Effector memory CD8-positive, alpha-beta T cell (primary cell): ENCODE measurements around the gene NIM1K.

Experiments
- ATAC-seq: fragments of 150-1000 bp; cut with Tn5 transposase; replicated peaks from 2 replicates; pipeline ENCODE4 v1.10.0; 2021; ENCODE audit warnings: mild to moderate bottlenecking, moderate library complexity
- DNase-seq, 3 experiments: peaks; one replicate each; pipeline ENCODE4 v3.0.0; 2021
- H3K27ac Mint-ChIP-seq, 2 donors: one replicate each; pipeline ENCODE4 v1.8.0; 2022; ENCODE audit warnings: mild to moderate bottlenecking in 2 of 2, mixed read lengths in 2 of 2, moderate library complexity in 2 of 2
- H3K27me3 Mint-ChIP-seq, 2 donors: one replicate each; pipeline ENCODE4 v1.8.0; 2022; ENCODE audit warnings: mixed read lengths in 2 of 2
- H3K36me3 Mint-ChIP-seq: one replicate; pipeline ENCODE4 v1.8.0; 2022; ENCODE audit warnings: mild to moderate bottlenecking, moderate library complexity, mixed read lengths; ENCODE audit not compliant: insufficient read depth
- H3K4me1 Mint-ChIP-seq, 2 donors: one replicate each; pipeline ENCODE4 v1.8.0; 2022; ENCODE audit warnings: low read depth in 2 of 2, mixed read lengths in 2 of 2
- H3K4me3 Mint-ChIP-seq, 2 donors: one replicate each; pipeline ENCODE4 v1.8.0; 2022; ENCODE audit warnings: mild to moderate bottlenecking in 2 of 2, mixed read lengths in 2 of 2, moderate library complexity in 2 of 2
- H3K9me3 Mint-ChIP-seq, 2 donors: one replicate each; pipeline ENCODE4 v1.8.0; 2022; ENCODE audit warnings: mixed read lengths in 2 of 2

NIM1K gene

DNA sequence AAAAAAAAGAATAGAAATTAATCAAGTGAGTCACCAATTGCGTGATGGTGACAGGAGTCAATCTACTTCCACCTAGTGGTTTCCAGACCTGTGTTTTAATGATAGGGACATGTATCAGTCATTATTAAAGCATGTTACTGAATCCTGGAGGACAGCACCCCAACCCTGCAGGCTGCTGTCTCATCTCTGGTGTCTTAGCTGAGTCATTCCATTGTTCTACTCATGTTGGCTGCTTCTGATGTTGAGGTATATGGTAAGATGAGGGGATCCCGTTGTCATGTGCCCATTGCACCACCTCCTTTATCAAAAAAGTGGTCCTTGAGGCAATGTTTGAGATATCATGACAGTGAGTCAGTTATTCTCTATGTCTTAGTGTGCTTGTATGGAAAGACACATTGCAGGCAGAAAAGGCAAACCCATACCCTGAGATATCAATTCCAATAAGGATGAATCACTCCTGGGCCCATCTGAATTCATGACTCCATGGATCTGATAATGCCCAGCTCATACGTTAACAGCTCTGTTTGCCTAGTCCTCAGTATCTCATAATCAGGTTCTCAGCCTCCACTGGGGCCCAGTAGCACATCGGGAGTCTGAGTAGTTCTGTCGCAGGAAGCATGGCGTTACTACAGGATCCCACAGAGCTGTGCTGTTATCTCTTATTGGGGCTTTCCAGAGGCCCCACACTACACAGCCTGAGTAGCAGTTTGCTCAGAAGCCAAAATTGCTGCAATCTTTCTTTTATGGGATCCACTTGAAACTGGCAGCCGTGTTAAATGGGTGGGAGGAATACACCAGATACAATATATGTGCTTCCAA, 90.0 kb downstream of the NIM1K start:
- Mint-ChIP-seq H3K9me3 (no peaks in the 10 kb centered on the region), H3K36me3 (no peaks in the 10 kb centered on the region), H3K4me3 (no peak overlapping the region), H3K27me3 (no peaks in the 10 kb centered on the region), H3K4me1 (no peaks in the 10 kb centered on the region), H3K27ac (no peak overlapping the region)
- DNase-seq (no peak), ATAC-seq (no peak)

- peaks cover 16% of the 10 kb centered on the region for H3K36me3 Mint-ChIP-seq
- no peaks in the 10 kb centered on the region for H3K4me1 Mint-ChIP-seq
- no peaks in the 10 kb centered on the region for H3K27me3 Mint-ChIP-seq
- H3K4me3 Mint-ChIP-seq = no peak overlapping the region
- DNase-seq (no peak), ATAC-seq (no peak)
- no peaks in the 10 kb centered on the region for H3K9me3 Mint-ChIP-seq
- H3K27ac Mint-ChIP-seq = no peak overlapping the region
Measured at GRCh38 chr5:43286623-43287022, 94.6 kb downstream of the NIM1K start.

DNA sequence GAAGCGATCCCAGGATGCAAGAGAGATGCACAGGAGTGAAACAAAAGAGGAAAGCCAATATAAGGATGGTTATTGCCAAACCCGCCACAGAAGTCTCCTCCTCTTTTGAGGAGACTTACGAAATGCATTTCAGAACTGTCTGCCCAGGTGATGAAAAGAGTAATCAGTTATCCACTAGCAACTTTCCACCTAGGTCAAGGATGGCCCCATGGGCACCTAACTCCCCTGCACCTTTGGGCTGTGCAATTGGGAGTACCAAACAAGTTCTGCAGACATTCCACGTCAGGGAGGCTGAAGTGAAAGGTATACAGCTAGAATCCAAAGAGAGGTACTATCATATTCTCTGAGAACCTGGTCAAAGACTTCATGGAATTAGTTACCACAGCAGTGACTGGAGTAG, 95.5 kb downstream of the NIM1K start:
- H3K4me1 Mint-ChIP-seq = no peaks in the 10 kb centered on the region
- no peaks in the 10 kb centered on the region for H3K9me3 Mint-ChIP-seq
- peaks cover 25% of the 10 kb centered on the region for H3K36me3 Mint-ChIP-seq
- H3K27ac Mint-ChIP-seq = no peak overlapping the region
- ATAC-seq (no peak), DNase-seq (no peak)
- no peak overlapping the region for H3K4me3 Mint-ChIP-seq
- H3K27me3 Mint-ChIP-seq = no peaks in the 10 kb centered on the region

DNA sequence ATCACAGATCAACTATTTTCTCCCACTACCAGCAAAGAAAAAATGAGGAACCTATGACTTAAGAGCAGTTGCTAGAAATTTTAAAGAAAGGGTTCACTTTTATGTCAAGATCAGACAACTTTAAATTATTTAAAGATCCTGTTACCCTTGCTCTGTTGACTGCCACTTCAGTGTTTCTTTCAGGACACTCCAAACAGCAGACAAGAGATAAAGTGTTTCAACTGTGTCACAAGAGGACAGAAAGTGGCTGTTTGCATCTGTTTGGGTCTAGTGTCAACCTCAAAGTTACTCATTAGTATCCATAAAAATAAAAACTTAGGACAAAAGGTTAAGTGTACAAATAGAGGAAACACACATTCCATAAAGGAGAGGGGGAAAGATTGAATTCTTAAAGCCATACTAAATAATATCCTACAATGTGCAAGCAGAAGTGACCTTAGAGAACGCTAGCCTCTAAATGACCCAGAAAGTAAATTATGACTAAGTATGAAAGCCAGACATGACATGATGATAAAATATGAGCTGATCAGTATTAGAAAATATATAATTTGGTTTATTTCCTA, 96.3 kb downstream of the NIM1K start:
- DNase-seq (no peak), ATAC-seq (no peak)
- H3K36me3 Mint-ChIP-seq = peaks cover 33% of the 10 kb centered on the region
- H3K4me3 Mint-ChIP-seq = no peak overlapping the region
- no peak overlapping the region for H3K27ac Mint-ChIP-seq
- no peaks in the 10 kb centered on the region for H3K9me3 Mint-ChIP-seq
- H3K4me1 Mint-ChIP-seq = no peaks in the 10 kb centered on the region
- H3K27me3 Mint-ChIP-seq = no peaks in the 10 kb centered on the region

DNA sequence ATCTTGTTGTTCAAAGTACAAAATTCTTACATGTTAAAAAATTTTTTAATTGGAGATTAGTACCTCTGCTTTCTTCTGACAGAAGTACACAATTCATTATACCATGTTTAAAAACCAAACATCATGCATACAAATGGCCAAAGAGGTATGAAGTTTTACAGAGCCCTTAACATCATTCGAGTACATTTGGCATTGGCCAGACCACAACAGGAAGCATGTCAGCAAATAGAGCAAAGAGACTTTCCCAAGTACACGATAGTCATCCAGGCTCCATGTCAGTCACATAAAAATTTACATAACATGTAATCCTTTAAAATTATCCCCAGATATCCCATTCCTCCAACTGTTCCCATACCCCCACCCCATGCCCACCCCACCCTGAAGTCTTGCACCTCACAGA, 98.7 kb downstream of the NIM1K start:
- Mint-ChIP-seq H3K4me3 (no peak overlapping the region), H3K27ac (peak overlapping the region in 1 of 2 donors; percentile 3), H3K9me3 (no peaks in the 10 kb centered on the region), H3K4me1 (no peaks in the 10 kb centered on the region), H3K36me3 (peaks cover 48% of the 10 kb centered on the region), H3K27me3 (no peaks in the 10 kb centered on the region)
- DNase-seq (no peak), ATAC-seq (no peak)

DNA sequence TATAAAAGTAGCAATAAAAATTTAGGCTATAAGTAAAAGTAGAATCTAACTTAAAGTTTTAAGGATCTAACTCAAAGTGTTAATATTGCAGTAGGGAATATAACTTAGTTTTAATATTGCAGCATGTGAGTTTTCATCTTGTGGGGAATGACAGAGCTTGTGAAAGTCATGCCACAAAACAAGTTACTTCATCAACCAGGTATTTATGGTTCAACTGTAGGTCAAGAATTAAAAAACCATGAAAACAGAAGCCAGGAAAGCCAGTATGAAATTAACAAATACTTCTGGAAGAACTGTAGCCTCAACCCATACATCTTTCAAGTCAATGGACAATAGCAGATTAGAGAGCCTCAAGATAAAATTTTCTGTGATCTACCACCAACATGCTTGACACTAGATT, 102.2 kb downstream of the NIM1K start:
- DNase-seq = no peak

GRCh38 chr5:43295202-43295601, 103.2 kb downstream of the NIM1K start:
- no peak overlapping the region for H3K27ac Mint-ChIP-seq
- no peak overlapping the region for H3K4me3 Mint-ChIP-seq

More for the DNA sequence above, 102.2 kb downstream of the NIM1K start:
- H3K9me3 Mint-ChIP-seq = no peaks in the 10 kb centered on the region
- H3K27me3 Mint-ChIP-seq = no peaks in the 10 kb centered on the region
- no peak overlapping the region for H3K27ac Mint-ChIP-seq
- H3K4me3 Mint-ChIP-seq = no peak overlapping the region
- no peak for ATAC-seq
- H3K4me1 Mint-ChIP-seq = no peaks in the 10 kb centered on the region
- peaks cover 75% of the 10 kb centered on the region for H3K36me3 Mint-ChIP-seq

GRCh38 chr5:43296835-43297234, 104.8 kb downstream of the NIM1K start:
- Mint-ChIP-seq H3K27ac (peak overlapping the region in 1 of 2 donors; percentile 8), H3K4me1 (peaks cover 0 to 6% of the 10 kb centered on the region in 2 donors), H3K4me3 (no peak overlapping the region), H3K9me3 (no peaks in the 10 kb centered on the region), H3K36me3 (peaks cover 73% of the 10 kb centered on the region), H3K27me3 (no peaks in the 10 kb centered on the region)
- DNase-seq (no peak), ATAC-seq (no peak)

More at GRCh38 chr5:43295202-43295601, 103.2 kb downstream of the NIM1K start:
- DNase-seq = no peak
- H3K36me3 Mint-ChIP-seq = peaks cover 85% of the 10 kb centered on the region
- no peaks in the 10 kb centered on the region for H3K27me3 Mint-ChIP-seq
- no peaks in the 10 kb centered on the region for H3K9me3 Mint-ChIP-seq
- no peaks in the 10 kb centered on the region for H3K4me1 Mint-ChIP-seq
- no peak for ATAC-seq

DNA sequence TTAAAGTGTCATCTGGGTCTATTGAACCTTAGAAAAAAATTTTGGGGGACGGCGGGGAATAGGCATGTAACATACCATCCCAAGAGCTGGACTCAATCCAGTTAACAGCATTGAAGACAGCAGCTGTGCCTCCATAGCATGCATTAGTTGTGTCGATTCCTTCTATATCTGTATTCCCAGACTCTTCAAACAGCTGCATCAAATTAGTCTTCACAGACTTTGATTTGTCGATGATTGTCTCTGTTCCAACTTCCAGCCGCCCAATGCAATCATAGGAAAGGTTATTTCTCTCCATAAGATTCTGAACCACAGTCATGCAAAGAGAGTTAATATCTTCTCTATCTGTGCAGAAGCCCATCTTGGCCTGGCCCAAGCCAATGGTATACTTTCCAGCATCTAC, 106.4 kb downstream of the NIM1K start:
- Mint-ChIP-seq H3K4me1 (peaks cover 0 to 17% of the 10 kb centered on the region in 2 donors), H3K27ac (no peak overlapping the region), H3K36me3 (peaks cover 57% of the 10 kb centered on the region), H3K9me3 (no peaks in the 10 kb centered on the region), H3K4me3 (no peak overlapping the region), H3K27me3 (no peaks in the 10 kb centered on the region)
- no peak for DNase-seq
- no peak for ATAC-seq

GRCh38 chr5:43300112-43300511, 108.1 kb downstream of the NIM1K start:
- ATAC-seq (no peak), DNase-seq (no peak)
- Mint-ChIP-seq H3K9me3 (no peaks in the 10 kb centered on the region), H3K27me3 (no peaks in the 10 kb centered on the region), H3K4me3 (no peak overlapping the region), H3K36me3 (peaks cover 50% of the 10 kb centered on the region), H3K4me1 (peaks cover 2 to 28% of the 10 kb centered on the region in 2 donors), H3K27ac (no peak overlapping the region)

GRCh38 chr5:43301653-43302091, 109.6 kb downstream of the NIM1K start:
- Mint-ChIP-seq H3K27me3 (no peaks in the 10 kb centered on the region), H3K4me1 (peaks cover 4 to 31% of the 10 kb centered on the region in 2 donors), H3K4me3 (no peak overlapping the region), H3K9me3 (no peaks in the 10 kb centered on the region), H3K36me3 (peaks cover 39% of the 10 kb centered on the region), H3K27ac (peak overlapping the region in 1 of 2 donors; percentile 14)
- ATAC-seq (no peak), DNase-seq (no peak)

- Mint-ChIP-seq H3K27me3 (no peaks in the 10 kb centered on the region), H3K4me1 (peaks cover 4 to 31% of the 10 kb centered on the region in 2 donors), H3K9me3 (no peaks in the 10 kb centered on the region), H3K27ac (peak overlapping the region in 1 of 2 donors; percentile 25), H3K36me3 (peaks cover 31% of the 10 kb centered on the region), H3K4me3 (no peak overlapping the region)
- ATAC-seq (no peak), DNase-seq (no peak)
Measured at GRCh38 chr5:43302481-43302880, 110.5 kb downstream of the NIM1K start.

DNA sequence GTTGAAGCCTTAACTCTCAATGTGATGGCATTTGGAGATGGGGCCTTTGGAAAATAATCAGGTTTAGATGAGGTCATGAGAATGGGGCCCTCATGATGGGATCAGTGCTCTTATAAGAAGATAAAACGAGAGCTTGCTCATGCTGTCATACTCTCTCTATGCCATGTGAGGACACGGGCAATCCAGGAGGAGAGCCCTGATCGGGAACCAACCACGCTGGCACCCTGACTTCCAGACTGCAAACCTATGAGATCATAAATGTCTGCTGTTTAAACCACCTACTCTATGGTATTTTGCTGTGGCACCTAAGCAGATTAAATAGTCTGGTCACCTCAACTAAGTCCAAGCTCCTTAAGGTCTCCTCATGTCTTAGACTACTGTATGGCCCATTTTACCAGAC, 111.2 kb downstream of the NIM1K start:
- DNase-seq (no peak), ATAC-seq (no peak)
- peaks cover 4 to 31% of the 10 kb centered on the region in 2 donors for H3K4me1 Mint-ChIP-seq
- peaks cover 23% of the 10 kb centered on the region for H3K36me3 Mint-ChIP-seq
- H3K4me3 Mint-ChIP-seq = no peak overlapping the region
- H3K27me3 Mint-ChIP-seq = no peaks in the 10 kb centered on the region
- peak overlapping the region in 1 of 2 donors; percentile 49 for H3K27ac Mint-ChIP-seq
- no peaks in the 10 kb centered on the region for H3K9me3 Mint-ChIP-seq

GRCh38 chr5:43304525-43304924, 112.5 kb downstream of the NIM1K start:
- no peaks in the 10 kb centered on the region for H3K27me3 Mint-ChIP-seq
- peaks cover 16% of the 10 kb centered on the region for H3K36me3 Mint-ChIP-seq
- peaks cover 8 to 36% of the 10 kb centered on the region in 2 donors for H3K4me1 Mint-ChIP-seq
- DNase-seq (no peak), ATAC-seq (peak; percentile 44)
- H3K27ac Mint-ChIP-seq = peak overlapping the region; percentile 23 to 49
- no peaks in the 10 kb centered on the region for H3K9me3 Mint-ChIP-seq
- H3K4me3 Mint-ChIP-seq = peak overlapping the region in 1 of 2 donors; percentile 43
